ENCODE results near the gene DENND6B.
"Not testable (repeated sequence)": the region's sequence is repeated elsewhere in the genome, so short reads cannot be mapped to it uniquely, and the experiment has no call there.

The DENND6B gene

GRCh38 chr22:50338042-50338573 lies 11.3 kb upstream of the DENND6B start:
- DNase-seq: no peak

- no peak for DNase-seq
Observed at GRCh38 chr22:50337262-50338041, 10.6 kb upstream of the DENND6B start.

- DNase-seq: not testable (repeated sequence)
Observed at GRCh38 chr22:50334433-50334832, 7.6 kb upstream of the DENND6B start.

DNA sequence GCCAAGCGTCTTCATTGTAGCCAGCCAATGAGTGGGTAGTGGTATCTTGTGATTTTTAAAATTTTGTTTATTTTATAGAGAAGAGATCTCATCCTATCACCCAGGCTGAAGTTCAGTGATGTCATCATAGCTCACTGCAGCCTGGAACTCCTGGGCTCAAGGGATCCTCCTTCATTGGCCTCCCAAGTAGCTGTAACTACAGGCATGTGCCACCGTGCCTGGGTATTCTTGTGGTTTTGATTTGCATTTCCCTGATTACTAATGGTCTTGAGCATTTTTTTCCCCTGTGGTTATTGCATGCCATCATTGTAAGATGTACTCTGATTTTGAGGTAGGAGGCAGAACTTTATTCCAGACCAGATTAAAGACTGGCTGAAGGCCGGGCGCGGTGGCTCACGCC lies 2.4 kb upstream of the DENND6B start:
- no peak for DNase-seq

GRCh38 chr22:50327711-50328019 lies 853 bp upstream of the DENND6B start:
- DNase-seq: no peak

- DNase-seq: no peak
Observed at GRCh38 chr22:50326225-50326955, 422 bp downstream of the DENND6B start.

DNA sequence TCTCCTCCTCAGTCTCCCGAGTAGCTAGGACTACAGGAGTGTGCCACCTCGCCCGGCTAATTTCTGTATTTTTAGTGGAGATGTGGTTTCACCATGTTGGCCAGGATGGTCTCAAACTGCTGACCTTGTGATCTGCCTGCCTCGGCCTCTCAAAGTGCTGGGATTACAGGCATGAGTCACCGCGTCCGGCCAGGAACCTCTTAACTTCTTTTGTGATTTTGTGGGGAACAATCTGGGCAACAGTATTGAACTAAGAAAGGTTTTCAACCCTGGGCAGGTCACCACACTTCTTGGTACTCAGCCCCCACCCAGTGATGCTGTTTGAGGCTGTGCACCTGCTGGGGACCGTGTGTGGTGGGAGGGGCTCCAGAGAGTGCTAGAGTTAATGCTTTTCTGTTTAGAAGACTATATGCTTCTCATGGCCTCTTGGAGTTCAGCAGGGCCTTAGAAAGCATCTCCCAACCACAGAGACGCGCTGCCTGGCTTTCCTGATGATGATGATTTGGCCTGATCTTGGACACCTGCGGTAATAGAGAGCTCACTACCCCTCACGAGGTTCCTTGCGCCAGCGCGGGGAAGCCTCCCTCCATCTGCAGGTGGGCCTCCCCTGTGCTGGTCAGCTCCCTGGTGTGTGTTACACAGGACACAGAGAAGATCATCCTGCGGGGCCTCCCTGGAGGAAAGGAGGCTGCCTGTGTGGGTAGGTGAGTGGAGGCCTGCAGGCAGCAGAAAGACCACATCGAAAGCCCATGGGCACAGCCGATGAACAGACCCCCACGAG lies 1.2 kb downstream of the DENND6B start:
- no peak for DNase-seq

GRCh38 chr22:50323900-50324299 lies 2.9 kb downstream of the DENND6B start:
- DNase-seq: no peak

DNA sequence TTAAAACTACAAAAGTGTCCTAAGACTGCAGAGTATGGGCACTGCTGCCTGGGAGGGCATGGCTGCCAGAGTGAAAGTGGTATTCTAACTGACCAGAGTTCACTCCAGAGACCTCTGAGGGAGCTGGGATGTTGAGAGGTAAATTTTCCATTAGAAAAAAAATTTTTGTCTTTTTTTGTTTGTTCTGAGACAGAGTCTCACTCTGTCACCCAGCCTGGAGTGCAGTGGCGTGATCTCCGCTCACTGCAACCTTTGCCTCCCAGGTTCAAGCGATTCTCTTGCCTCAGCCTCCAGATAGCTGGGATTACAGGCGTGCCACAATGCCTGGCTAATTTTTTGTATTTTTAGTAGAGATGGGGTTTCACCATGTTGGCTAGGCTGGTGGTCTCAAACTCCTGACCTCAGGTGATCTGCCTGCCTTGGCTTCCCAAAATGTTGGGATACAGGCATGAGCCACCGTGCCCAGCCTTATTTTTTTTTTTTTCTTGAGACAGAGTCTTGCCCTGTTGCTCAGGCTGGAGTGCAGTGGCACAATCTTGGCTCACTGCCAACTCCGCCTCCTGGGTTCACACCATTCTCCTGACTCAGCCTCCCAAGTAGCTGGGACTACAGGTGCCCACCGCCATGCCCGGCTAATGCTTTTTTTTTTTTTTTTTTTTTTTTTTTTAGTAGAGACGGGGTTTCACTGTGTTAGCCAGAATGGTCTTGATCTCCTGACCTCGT lies 4.3 kb downstream of the DENND6B start:
- not testable (repeated sequence) for DNase-seq

DNA sequence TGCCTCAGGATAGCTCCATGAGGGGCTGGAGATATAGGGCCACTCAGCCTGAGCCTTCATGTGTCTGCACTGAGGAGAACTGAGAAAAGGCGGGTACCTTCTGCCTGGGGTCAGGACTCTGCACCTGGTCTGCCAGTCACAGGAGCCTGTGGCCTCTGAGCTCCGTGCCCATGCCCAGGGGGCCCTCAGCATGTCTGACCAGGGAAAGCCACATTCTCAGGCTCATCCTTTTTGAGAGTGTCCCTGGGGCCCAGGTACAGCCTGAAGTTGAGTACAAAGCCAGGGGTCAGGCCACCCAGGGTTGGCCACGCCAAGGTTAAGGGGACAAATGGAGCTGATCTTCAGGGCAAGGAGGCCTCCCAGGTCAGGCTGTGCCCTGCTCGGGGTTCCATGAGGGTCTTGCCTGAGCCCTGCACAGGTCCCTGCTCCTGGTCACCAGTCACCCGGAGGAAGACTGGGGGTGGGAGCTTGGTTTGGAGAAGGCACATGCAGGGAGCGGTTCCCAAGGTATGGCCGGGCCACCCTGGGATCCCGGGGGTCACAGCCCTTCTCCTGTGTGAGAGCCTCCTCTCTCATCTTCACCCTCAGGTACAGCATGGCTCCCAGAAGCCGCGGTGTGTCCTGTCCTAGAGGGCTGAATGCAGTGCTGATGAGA lies 6.0 kb downstream of the DENND6B start:
- DNase-seq: no peak

DNA sequence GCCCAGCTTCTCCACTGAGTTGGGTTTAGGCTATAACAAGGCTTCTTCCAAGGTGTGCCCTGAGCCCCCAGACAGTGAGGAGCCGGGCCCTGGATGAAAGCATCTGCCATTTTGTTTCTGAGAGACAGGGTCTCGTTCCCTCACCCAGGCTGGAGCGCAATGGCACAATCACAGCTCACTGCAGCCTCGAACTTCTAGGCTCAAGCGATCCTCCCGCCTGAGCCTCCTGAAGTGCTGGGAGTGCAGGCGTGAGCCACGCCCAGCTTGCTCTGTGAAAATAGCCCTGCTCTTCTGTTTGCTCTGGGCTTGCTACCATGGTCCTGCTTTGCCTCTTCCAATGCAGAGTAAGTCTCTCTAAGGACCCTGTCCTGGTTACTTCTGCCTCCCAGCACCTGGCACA lies 6.7 kb downstream of the DENND6B start:
- DNase-seq: no peak

- DNase-seq: no peak
Observed at GRCh38 chr22:50319503-50319951, 7.3 kb downstream of the DENND6B start.

DNA sequence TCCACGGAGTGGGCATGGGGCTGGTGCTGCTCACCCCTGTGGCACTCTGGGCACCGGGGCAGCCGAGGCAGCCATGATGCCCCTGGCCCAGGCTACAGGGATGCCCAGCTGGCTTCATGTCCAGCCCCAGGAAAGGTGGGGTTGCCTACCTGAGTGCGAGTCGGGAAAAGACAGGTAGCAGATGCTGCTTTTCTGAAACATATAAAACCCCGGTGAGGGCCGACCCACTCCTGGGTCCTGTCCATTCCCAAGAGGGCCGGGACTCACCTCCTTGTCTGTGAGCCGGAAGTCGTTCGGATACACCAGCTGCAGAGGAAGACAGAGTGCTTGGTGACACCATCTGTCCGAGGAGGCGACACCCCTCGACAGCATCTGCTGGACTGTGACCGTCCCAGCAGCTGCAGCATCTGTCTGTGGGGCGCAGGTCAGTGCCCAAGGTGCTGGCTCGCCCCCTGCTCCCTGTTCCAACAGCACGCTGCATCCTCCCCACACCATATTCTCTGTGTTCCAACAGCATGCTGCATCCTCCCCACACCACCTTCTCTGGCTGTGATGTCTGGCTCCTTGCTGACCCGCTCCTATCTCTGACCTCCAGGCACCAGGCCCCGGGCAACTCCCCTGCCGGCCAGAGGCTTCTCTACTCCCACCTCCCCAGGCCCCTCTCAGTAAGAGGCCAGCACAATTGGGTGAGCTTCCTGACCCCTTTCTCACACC lies 8.0 kb downstream of the DENND6B start:
- DNase-seq: no peak

GRCh38 chr22:50318356-50318697 lies 8.5 kb downstream of the DENND6B start:
- DNase-seq: no peak

GRCh38 chr22:50317674-50318073 lies 9.1 kb downstream of the DENND6B start:
- DNase-seq: no peak

DNA sequence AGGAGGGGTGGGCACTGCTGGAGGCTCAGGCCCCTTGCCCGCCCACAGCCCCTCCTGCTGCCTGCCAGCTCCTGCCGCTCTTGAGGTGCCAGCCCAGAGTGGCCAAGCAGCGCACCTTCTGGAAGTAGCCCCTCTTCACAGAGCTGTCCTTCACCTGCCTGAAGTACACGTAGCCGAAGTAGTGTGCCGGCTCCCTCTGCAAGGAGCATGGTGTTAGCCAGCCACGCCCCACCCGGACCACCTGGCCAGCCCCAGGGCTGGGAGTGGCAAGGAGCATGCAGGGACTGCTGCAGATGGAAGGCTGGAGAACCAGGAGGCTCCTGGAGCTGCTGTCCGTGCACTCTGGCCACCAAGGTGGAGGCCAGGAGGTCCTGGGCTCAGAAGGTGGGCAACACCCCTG lies 9.6 kb downstream of the DENND6B start:
- no peak for DNase-seq

DNA sequence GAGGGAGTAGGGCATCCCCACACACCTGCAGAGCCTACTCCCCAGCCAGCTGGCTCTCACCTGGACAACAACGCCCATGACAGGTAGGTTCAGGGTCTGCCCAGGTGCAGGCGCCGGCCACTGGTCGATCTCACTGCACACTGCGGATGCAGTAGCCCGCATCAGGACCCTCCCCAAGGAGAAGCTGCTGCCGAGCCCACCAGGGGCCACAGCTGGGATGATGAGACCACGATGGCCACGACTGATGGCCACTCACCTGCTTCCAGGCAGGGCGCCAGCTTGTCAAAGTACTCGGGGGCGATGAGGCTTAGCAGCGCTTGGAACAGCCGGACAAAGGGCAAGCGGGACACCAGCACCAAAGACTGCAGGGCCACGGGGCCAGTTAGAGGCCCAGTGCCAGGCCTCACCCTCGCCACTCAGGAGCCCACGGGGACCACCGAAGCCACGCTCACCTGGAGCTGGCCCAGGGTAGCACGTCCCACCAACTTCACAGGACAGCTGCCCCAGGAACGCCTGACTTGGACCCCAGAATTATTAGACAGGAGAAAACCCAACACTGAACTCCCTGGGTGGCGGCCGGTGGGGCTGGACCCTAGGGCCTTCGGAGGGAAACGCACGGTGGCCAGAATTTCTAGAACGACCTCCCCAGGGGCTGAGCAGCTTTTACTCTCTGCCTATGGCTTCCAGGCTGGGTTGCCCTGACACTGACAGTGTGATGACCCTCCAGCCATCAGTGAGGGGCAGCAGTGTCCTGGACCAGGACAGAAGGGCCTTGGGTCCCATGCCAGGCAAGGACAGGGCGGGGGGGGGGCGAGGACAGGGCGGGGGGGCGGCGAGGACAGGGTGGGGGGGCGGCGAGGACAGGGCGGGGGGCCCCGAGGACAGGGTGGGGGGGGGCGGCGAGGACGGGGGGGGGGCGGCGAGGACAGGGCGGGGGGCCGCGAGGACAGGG lies 10.4 kb downstream of the DENND6B start:
- DNase-seq: no peak

DNA sequence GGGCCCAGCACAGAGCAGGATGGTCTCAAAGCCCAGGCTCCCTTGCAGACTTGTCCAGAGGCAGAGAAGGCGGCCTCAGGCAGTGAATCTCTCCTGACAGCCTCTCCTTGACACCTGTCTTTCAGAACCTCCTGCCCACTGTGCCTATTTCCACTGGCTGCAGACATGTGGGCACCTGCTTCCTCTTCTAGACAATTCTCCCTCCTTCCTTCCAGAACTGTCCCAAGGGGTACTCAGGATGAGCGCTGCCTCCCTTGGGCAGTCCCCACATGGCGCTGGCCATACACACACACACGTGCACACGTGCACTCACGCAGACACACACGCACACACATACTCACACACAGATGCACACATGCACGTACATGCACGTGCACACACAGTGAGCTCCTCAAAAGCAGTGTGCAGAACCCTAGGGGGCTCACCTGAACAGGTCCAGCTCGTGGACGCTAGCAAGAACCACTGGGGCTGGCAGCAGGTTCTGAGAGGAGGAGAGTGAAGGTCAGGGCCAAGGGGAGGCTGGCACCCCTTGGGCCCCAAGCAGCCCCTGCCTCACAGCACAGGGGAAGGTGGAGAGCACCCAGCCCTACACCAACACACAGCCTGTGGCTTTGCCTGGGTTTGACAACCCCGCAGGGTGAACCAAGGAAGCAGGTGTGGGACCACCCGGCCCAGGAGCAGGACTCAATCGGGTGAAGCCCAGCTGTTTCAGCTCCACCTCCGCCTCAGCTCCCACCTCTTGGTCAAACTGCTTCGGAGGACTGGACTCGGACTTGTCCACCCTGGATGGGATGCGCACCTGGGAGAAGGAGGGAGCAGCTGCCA lies 11.3 kb downstream of the DENND6B start:
- no peak for DNase-seq

Measured in CD4-positive, alpha-beta T cell treated with Interleukin-1 beta for 1 hour (primary cell).